Thyroid gland (tissue), 4 donors: ENCODE results near the gene CANX. TPM values are rescaled to one million over a fixed set of nuclear protein-coding genes. Genes with fewer than 3 reads are reported as not detected.

ENCODE experiments used
- DNase-seq, 2 donors: peaks; one replicate each; pipeline ENCODE4 v3.0.0-alpha.2; 2019
- H3K27ac ChIP-seq, 3 donors: fragments of 200-600 bp; sonication (generic); 1 replicate in 2 of 3; 2 replicates in 1 of 3; pipeline ENCODE4 v1.5.1; 2016 to 2019; ENCODE audit warnings: mild to moderate bottlenecking in 1 of 3, moderate library complexity in 1 of 3
- H3K27me3 ChIP-seq: fragments of 200-600 bp; sonication (generic); one replicate; pipeline ENCODE4 v1.5.1; 2019
- H3K36me3 ChIP-seq, 2 donors: fragments of 200-600 bp; sonication (generic); one replicate each; pipeline ENCODE4 v1.5.1; 2016 to 2019
- H3K4me1 ChIP-seq, 2 donors: fragments of 200-600 bp; sonication (generic); one replicate each; pipeline ENCODE4 v1.5.1; 2017 to 2019
- H3K4me3 ChIP-seq, 3 donors: fragments of 200-600 bp; sonication (generic); replicated peaks in 1 of 3; 1 replicate in 2 of 3; 2 replicates in 1 of 3; pipeline ENCODE4 v1.5.1; 2016; ENCODE audit warnings: mild to moderate bottlenecking in 1 of 3
- H3K9me3 ChIP-seq: fragments of 200-600 bp; sonication (generic); one replicate; pipeline ENCODE4 v1.5.1; 2017
- CTCF ChIP-seq, 6 experiments: fragments of 200-600 bp in 3 of 6; fragments of 450-650 bp in 3 of 6; sonication (generic) in 3 of 6; IDR thresholded peaks; one replicate each; pipeline ENCODE4 v1.5.1; 2016 to 2019; ENCODE audit warnings: antibody characterized with exemption in 6 of 6, mild to moderate bottlenecking in 2 of 6, inconsistent platforms in 1 of 6, moderate library complexity in 1 of 6
- POLR2A ChIP-seq, 2 donors: fragments of 450-650 bp; IDR thresholded peaks; one replicate each; pipeline ENCODE4 v1.6.1; 2017; ENCODE audit warnings: antibody characterized with exemption in 2 of 2, mild to moderate bottlenecking in 2 of 2, moderate library complexity in 1 of 2
- WGBS, 2 donors: methylation state at CpG; one replicate each; pipeline ENCODE4 v1.1.5; 2017; 5-methylcytosine and 5-hydroxymethylcytosine counted together
- intact Hi-C: fragments of 100-400 bp; cut with DNase I; formaldehyde crosslinking; loops from one replicate; pipeline ENCODE4 v1.15.1; 2023
- total RNA-seq, 4 donors: library from RNA; depleted of rRNA; stranded (reverse); fragments of >200 nt; gene quantifications; one replicate each; pipeline ENCODE4 v1.2.3, GENCODE V29; 2016

CANX gene
- total RNA-seq, 4 donors from 2014 or later, result 561 to 949 (median 856) TPM

DNA sequence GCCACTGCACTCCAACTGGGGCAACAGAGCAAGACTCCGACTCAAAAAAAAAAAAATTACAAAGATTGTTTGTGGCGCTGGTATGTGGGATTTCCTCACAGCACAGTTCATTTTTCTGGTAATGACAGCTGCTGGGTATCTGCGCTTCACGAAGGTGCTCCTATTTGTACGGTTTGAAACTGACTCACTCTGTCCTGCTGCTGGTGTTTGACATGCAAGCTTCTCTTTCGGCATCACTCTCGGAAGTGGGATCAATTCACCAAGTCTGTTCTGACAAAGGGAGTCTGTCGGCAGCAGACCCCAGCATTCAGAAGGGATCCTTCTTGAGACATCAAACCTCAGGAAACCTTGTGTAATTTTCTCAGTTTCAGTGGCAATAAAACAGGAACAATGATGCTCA is 60.2 kb downstream of the CANX start:
- no peaks in the 10 kb centered on the region for H3K9me3 ChIP-seq
- H3K27ac ChIP-seq, result no peak overlapping the region
- WGBS, 2 donors, result 91 to 97% methylated on average over 8 of the region's 8 CpGs
- intact Hi-C loops, result no loop called here
- H3K36me3 ChIP-seq, result no peaks in the 10 kb centered on the region
- DNase-seq, result no peak
- no peak overlapping the region for H3K4me3 ChIP-seq
- TF ChIP-seq POLR2A (IDR thresholded peaks at IDR 0.05) (no peak), CTCF (IDR thresholded peaks at IDR 0.05) (no peak)
- H3K4me1 ChIP-seq, result peaks cover 44 to 46% of the 10 kb centered on the region in 2 donors
- H3K27me3 ChIP-seq, result no peaks in the 10 kb centered on the region

- H3K4me1 ChIP-seq, result peaks cover 36 to 40% of the 10 kb centered on the region in 2 donors
These were observed 61.1 kb downstream of the CANX start for GRCh38 chr5:179759581-179760551.

GRCh38 chr5:179762079-179762780 is 63.5 kb downstream of the CANX start:
- H3K27ac ChIP-seq, result no peak overlapping the region
- H3K27me3 ChIP-seq, result no peaks in the 10 kb centered on the region
- H3K9me3 ChIP-seq, result no peaks in the 10 kb centered on the region
- 42 to 48% methylated on average over 9 to 10 of the region's 10 CpGs for WGBS, 2 donors
- H3K4me1 ChIP-seq, result peaks cover 26 to 44% of the 10 kb centered on the region in 2 donors
- H3K36me3 ChIP-seq, result peaks cover 13 to 14% of the 10 kb centered on the region in 2 donors
- intact Hi-C loops, result loop anchor here (5.0 kb wide), 1 partner anchor 35 kb away; no protein-coding TSS in a partner anchor
- H3K4me3 ChIP-seq, result no peak overlapping the region
- DNase-seq, result peak; percentile 38 to 39
- TF ChIP-seq POLR2A (IDR thresholded peaks at IDR 0.05), result no peak
- no peak for TF ChIP-seq CTCF (IDR thresholded peaks at IDR 0.05)

More at GRCh38 chr5:179759581-179760551, 61.1 kb downstream of the CANX start:
- intact Hi-C loops, result loop anchor here (5.0 kb wide), 1 partner anchor 37 kb away; no protein-coding TSS in a partner anchor
- Histone ChIP-seq H3K9me3 (no peaks in the 10 kb centered on the region), H3K27ac (no peak overlapping the region), H3K4me3 (no peak overlapping the region), H3K36me3 (no peaks in the 10 kb centered on the region), H3K27me3 (no peaks in the 10 kb centered on the region)
- whole genome bisulfite sequencing, 2 donors, result 85 to 90% methylated on average over 9 of the region's 9 CpGs
- DNase-seq, result no peak
- TF ChIP-seq CTCF (IDR thresholded peaks at IDR 0.05) (no peak), POLR2A (IDR thresholded peaks at IDR 0.05) (no peak)

DNA sequence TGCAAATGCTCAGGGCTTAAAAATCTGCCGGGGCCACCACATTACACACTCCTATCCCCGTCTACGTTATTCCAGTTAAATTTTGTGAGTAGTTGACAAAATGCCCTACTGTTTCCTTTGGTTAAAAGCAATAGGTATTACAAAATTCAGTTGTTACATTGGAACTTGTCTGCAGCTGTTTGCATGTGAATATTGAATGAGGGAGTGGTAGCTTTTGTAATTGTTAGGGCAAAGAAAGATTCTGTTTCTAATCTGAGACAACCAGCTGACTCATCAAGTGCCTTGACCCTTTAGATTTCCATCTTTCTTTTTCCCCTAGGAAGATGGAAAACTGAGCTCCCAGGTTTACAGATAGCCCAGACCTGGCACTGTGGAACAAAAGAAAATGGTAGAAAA is 64.0 kb downstream of the CANX start:
- Histone ChIP-seq H3K27ac (no peak overlapping the region), H3K9me3 (no peaks in the 10 kb centered on the region), H3K27me3 (no peaks in the 10 kb centered on the region), H3K4me3 (no peak overlapping the region), H3K36me3 (peaks cover 13 to 14% of the 10 kb centered on the region in 2 donors), H3K4me1 (peaks cover 26 to 44% of the 10 kb centered on the region in 2 donors)
- TF ChIP-seq POLR2A (IDR thresholded peaks at IDR 0.05), result no peak
- 11 to 20% methylated on average over 3 of the region's 3 CpGs for WGBS, 2 donors
- no peak for DNase-seq
- intact Hi-C loops, result loop anchor here (5.0 kb wide), 1 partner anchor 35 kb away; no protein-coding TSS in a partner anchor

DNA sequence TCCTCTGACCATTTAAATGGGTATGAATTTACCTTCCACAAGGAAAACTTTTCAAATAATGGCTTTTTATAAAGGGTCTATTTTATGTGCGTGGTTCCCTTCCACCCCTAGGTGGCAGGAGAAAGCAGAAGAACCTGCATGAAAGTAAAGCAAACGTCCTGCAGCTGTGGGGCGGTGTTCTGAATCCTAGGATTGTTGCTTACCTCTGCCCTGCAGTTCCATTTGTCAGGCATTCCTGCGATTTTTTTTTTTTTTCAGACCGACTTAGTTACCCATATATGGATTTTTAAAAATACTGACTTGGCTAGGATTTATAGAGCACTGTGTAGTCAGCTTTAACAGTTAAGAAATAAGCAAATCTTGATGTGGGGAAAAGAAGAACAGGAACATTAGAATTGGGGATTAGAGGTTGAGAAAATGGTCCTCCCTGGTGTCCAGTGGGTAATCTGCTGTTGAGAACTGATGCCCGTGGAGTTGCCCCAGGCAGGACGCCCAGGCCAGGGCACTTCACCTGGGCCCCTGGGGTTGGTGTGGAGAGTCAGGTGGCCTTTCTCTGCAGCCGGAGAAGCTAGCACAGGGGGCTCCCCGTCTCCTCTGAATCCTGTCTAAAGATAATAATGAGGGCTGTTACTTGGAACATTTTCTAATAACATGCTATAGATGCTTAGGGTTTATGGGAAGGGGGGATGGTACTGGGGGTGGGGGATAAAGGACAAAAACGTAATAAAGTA is 64.6 kb downstream of the CANX start:
- H3K9me3 ChIP-seq, result no peaks in the 10 kb centered on the region
- H3K27me3 ChIP-seq, result no peaks in the 10 kb centered on the region
- DNase-seq, result peak; percentile 73 to 79
- peaks cover 13 to 14% of the 10 kb centered on the region in 2 donors for H3K36me3 ChIP-seq
- intact Hi-C loops, result loop anchor here (5.0 kb wide), 1 partner anchor 34 kb away; no protein-coding TSS in a partner anchor
- 22 to 26% methylated on average over 10 of the region's 10 CpGs for WGBS, 2 donors
- TF ChIP-seq POLR2A (IDR thresholded peaks at IDR 0.05) (no peak), CTCF (IDR thresholded peaks at IDR 0.05) (peak; percentile 62 to 93 (median 86))
- H3K4me1 ChIP-seq, result peaks cover 26 to 44% of the 10 kb centered on the region in 2 donors
- H3K27ac ChIP-seq, result peak overlapping the region in 2 of 3 donors; percentile 21 to 45
- H3K4me3 ChIP-seq, result no peak overlapping the region
